Activated CD8-positive, alpha-beta T cell treated with anti-CD3 and anti-CD28 coated beads, Interleukin-2, amount 10 ng/mL, durations not matched to agents 7 days and 5 days (primary cell): Measurements from ENCODE around the gene SCLT1. TPM values are rescaled to one million over a fixed set of nuclear protein-coding genes. Genes with fewer than 3 reads are reported as not detected.

Source experiments
- ATAC-seq: fragments of 150-1000 bp; cut with Tn5 transposase; one replicate; pipeline ENCODE4 v1.10.0; 2021; ENCODE audit warnings: moderate library complexity
- CTCF ChIA-PET: fragments of 350-600 bp; sonication (Branson Sonifier 250); formaldehyde crosslinking; loops from one replicate; lab custom pipeline; 2021; ENCODE audit warnings: antibody characterized with exemption; lab: Charles Lee
- POLR2A ChIA-PET: fragments of 350-600 bp; sonication (Branson Sonifier 250); formaldehyde crosslinking; loops from one replicate; lab custom pipeline; 2021; ENCODE audit warnings: antibody characterized with exemption; lab: Charles Lee
- DNase-seq: peaks from one replicate; pipeline ENCODE4 v3.0.0-alpha.2; 2020
- H3K27ac Mint-ChIP-seq: one replicate; pipeline ENCODE4 v1.8.0; 2021; ENCODE audit warnings: mild to moderate bottlenecking, mixed read lengths
- H3K27me3 Mint-ChIP-seq: one replicate; pipeline ENCODE4 v1.8.0; 2021; ENCODE audit warnings: low read depth, mixed read lengths
- H3K36me3 Mint-ChIP-seq: one replicate; pipeline ENCODE4 v1.8.0; 2021; ENCODE audit warnings: low read depth, mixed read lengths
- H3K4me1 Mint-ChIP-seq: one replicate; pipeline ENCODE4 v1.8.0; 2021; ENCODE audit warnings: low read depth, mixed read lengths
- H3K4me3 Mint-ChIP-seq: one replicate; pipeline ENCODE4 v1.8.0; 2021; ENCODE audit warnings: mild to moderate bottlenecking, mixed read lengths
- H3K9me3 Mint-ChIP-seq: one replicate; pipeline ENCODE4 v1.8.0; 2022; ENCODE audit warnings: mixed read lengths; ENCODE audit not compliant: insufficient read depth
- total RNA-seq, 2 experiments: library from RNA; stranded (reverse); gene quantifications; one replicate each; pipeline ENCODE4 v1.2.3, GENCODE V29; 2021

SCLT1 gene
- total RNA-seq, 2 experiments from 2014 or later = 36.0 to 37.7 TPM

GRCh38 chr4:128983771-128984485 is 109.4 kb downstream of the SCLT1 start:
- DNase-seq = no peak
- no peaks in the 10 kb centered on the region for H3K9me3 Mint-ChIP-seq
- CTCF ChIA-PET = no interaction called here
- no peak for ATAC-seq
- H3K36me3 Mint-ChIP-seq = peaks cover 39% of the 10 kb centered on the region
- no peak overlapping the region for H3K27ac Mint-ChIP-seq
- no peaks in the 10 kb centered on the region for H3K27me3 Mint-ChIP-seq
- POLR2A ChIA-PET = interaction anchor here (0.7 kb wide), 1 partner anchor 250 kb away, joined by 3 read pairs; no protein-coding TSS in a partner anchor
- H3K4me3 Mint-ChIP-seq = no peak overlapping the region
- H3K4me1 Mint-ChIP-seq = no peaks in the 10 kb centered on the region

GRCh38 chr4:128981377-128981776 is 112.0 kb downstream of the SCLT1 start:
- Mint-ChIP-seq H3K4me1 (no peaks in the 10 kb centered on the region), H3K9me3 (no peaks in the 10 kb centered on the region), H3K27ac (no peak overlapping the region), H3K36me3 (peaks cover 22% of the 10 kb centered on the region), H3K4me3 (no peak overlapping the region), H3K27me3 (no peaks in the 10 kb centered on the region)
- CTCF ChIA-PET = no interaction called here
- POLR2A ChIA-PET = no interaction called here
- DNase-seq = no peak
- ATAC-seq = no peak

DNA sequence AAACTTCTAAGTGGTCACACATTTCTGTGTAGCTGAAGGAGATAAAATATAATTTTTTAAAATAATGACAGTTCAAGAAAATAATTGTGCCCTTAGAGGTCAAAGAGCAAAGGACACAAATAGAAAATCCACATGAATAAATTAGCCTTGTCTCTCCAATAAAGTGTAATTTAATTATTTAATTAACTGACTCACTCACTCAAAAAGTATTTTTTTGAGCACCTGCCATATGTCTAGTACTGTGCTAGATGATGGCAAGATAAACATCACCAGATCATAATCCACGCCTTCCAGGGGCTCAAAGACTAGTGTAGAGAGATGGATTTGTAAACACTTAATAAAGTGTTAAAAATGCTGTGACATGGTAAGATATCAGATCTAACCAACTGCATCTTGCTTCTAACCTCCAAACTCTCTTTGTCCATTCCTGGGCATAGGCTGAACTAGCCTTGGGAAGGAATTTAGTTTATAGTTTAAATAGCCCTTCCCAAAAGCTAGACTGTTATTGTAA is 112.5 kb downstream of the SCLT1 start:
- DNase-seq (no peak), ATAC-seq (no peak)
- Mint-ChIP-seq H3K4me1 (no peaks in the 10 kb centered on the region), H3K4me3 (no peak overlapping the region), H3K27me3 (no peaks in the 10 kb centered on the region), H3K27ac (no peak overlapping the region), H3K9me3 (no peaks in the 10 kb centered on the region), H3K36me3 (peaks cover 20% of the 10 kb centered on the region)
- ChIA-PET CTCF (no interaction called here), POLR2A (no interaction called here)

DNA sequence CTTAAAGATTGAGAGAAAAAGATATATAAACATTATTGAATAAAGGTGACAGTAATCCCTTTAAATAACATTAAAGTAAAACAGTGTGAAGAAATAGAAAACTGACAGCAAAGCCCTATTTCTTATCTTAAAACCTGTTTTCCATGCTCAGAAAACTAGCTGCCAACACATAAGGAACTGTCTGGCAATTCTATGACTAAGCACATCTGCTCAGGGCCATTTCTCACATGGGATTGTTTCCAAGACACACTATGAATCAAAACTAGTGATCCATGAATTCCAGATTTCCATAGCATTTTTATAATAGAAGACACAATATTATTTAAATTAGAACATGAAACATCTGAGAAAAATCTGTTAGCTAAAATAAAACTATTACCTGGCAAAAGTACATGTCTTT is 113.4 kb downstream of the SCLT1 start:
- Mint-ChIP-seq H3K9me3 (no peaks in the 10 kb centered on the region), H3K27ac (no peak overlapping the region)
- CTCF ChIA-PET = no interaction called here

GRCh38 chr4:128978985-128979384 is 114.4 kb downstream of the SCLT1 start:
- Mint-ChIP-seq H3K4me3 (no peak overlapping the region), H3K4me1 (no peaks in the 10 kb centered on the region), H3K27me3 (no peaks in the 10 kb centered on the region), H3K27ac (no peak overlapping the region), H3K36me3 (peaks cover 16% of the 10 kb centered on the region), H3K9me3 (no peaks in the 10 kb centered on the region)
- POLR2A ChIA-PET = no interaction called here
- CTCF ChIA-PET = no interaction called here
- ATAC-seq (no peak), DNase-seq (no peak)

More for the DNA sequence above, 113.4 kb downstream of the SCLT1 start:
- Mint-ChIP-seq H3K27me3 (no peaks in the 10 kb centered on the region), H3K36me3 (peaks cover 18% of the 10 kb centered on the region), H3K4me3 (no peak overlapping the region), H3K4me1 (no peaks in the 10 kb centered on the region)
- ATAC-seq = no peak
- POLR2A ChIA-PET = no interaction called here
- no peak for DNase-seq

DNA sequence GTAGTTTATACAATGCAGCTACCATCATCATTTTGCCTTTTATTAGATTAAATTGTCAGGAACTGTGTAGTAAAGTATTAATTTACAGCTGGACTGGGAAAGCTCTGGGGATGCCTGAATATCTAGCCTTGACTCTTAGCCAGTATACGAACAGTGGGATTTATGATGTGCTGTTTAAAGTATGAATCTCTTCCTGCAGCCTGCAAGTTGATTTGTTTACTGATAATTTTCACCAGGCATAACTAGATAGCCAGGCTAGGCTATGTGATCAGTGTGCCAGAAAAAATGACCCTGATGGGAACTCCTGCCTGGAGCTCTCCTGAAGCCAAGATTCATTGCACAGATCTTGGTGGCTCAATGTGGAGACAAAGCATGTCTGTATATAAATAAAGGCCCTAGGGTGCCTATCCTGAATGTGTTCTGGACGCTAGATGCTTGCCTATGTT is 119.2 kb downstream of the SCLT1 start:
- CTCF ChIA-PET = no interaction called here

DNA sequence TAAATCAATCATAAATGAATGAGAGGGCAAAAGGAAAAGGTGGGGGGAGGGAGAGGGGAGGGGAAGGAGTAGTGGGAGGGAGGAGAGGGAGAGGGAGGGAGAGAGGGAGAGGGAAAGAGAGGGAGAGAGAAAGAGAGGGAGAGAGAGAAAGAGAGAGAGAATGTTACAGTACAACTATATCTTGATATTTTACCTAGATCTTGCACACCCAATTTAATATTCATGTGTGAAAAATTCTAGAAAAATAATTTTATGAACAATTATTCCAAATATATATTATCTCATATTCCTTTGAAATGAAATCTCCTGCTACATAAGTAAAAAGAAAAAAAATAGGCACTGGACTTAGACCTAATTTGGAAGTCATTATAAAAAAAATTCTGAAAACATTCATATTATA is 120.0 kb downstream of the SCLT1 start:
- Mint-ChIP-seq H3K4me1 (no peaks in the 10 kb centered on the region), H3K27ac (no peak overlapping the region), H3K36me3 (peaks cover 17% of the 10 kb centered on the region), H3K9me3 (no peaks in the 10 kb centered on the region), H3K27me3 (no peaks in the 10 kb centered on the region), H3K4me3 (no peak overlapping the region)
- CTCF ChIA-PET = no interaction called here
- POLR2A ChIA-PET = no interaction called here
- no peak for ATAC-seq
- DNase-seq = no peak

More for the DNA sequence above, 119.2 kb downstream of the SCLT1 start:
- no peak for ATAC-seq
- Mint-ChIP-seq H3K9me3 (no peaks in the 10 kb centered on the region), H3K27ac (no peak overlapping the region), H3K4me3 (no peak overlapping the region), H3K27me3 (no peaks in the 10 kb centered on the region), H3K4me1 (no peaks in the 10 kb centered on the region), H3K36me3 (peaks cover 11% of the 10 kb centered on the region)
- POLR2A ChIA-PET = no interaction called here
- DNase-seq = no peak

DNA sequence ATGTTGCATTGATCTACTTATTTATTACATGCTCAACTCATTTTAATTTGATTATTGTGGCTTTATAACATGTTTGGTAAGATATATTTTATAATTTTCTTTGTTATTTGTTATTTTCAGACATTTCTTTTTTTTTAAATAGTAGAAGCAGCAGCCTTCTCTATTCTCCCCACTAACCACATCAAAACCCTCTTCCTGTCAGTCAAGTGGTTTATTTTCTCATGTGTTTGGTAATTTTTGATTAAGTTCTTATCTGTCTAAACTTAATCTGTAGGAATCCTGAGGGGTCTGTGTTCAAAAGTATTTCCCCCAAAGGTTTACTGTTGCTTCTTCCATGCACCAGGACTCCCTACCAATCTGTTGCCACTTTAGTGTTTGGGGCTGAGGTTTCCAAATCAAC is 131.9 kb downstream of the SCLT1 start:
- no peak overlapping the region for H3K27ac Mint-ChIP-seq
- H3K36me3 Mint-ChIP-seq = peaks cover 27% of the 10 kb centered on the region

DNA sequence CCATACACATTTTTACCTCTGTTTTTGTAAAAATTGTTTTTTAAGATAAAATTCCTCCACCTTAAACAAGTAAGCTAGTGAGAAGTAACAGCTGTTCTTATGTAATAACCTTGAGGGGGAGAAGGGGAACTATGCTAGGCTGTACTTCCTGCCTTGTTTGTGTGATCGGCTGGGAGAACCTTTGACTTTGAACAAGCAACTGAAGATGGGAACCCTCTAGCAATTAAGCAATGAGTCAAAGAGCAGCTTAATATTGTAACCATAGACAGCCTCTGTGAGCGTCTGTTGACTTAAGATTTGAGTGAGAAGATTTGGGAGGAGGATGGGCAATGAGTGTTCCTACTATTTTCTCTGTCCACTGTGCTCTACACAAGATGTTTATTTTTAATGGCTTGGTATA is 135.1 kb downstream of the SCLT1 start:
- no peak for ATAC-seq
- H3K4me1 Mint-ChIP-seq = peaks cover 7% of the 10 kb centered on the region
- H3K27ac Mint-ChIP-seq = no peak overlapping the region
- POLR2A ChIA-PET = no interaction called here
- no peak for DNase-seq
- no peaks in the 10 kb centered on the region for H3K9me3 Mint-ChIP-seq
- H3K4me3 Mint-ChIP-seq = no peak overlapping the region
- CTCF ChIA-PET = no interaction called here
- H3K27me3 Mint-ChIP-seq = no peaks in the 10 kb centered on the region
- peaks cover 22% of the 10 kb centered on the region for H3K36me3 Mint-ChIP-seq

More for the DNA sequence above, 131.9 kb downstream of the SCLT1 start:
- H3K4me1 Mint-ChIP-seq = peaks cover 7% of the 10 kb centered on the region
- no peak overlapping the region for H3K4me3 Mint-ChIP-seq
- no peaks in the 10 kb centered on the region for H3K27me3 Mint-ChIP-seq
- DNase-seq (no peak), ATAC-seq (no peak)
- ChIA-PET POLR2A (no interaction called here), CTCF (no interaction called here)
- no peaks in the 10 kb centered on the region for H3K9me3 Mint-ChIP-seq

DNA sequence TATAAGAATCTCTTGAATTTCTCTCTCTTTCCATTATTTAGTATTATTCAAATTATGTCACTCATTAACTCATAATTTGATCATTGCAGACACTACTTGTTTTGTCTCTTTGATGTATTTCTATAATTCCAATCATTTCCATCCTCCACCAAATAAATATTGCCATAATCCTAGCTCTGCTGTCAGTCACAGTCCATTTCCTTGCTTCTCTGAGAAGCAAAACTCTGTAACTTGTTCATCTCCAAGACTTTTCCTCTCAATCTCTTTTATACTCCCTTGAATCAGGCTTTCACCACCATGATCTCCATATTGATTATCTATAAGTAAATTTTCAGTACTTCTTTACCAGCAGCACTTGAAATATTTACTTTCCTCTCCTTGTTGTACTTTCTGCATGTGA is 135.9 kb downstream of the SCLT1 start:
- ChIA-PET POLR2A (no interaction called here), CTCF (no interaction called here)
- Mint-ChIP-seq H3K9me3 (no peaks in the 10 kb centered on the region), H3K36me3 (peaks cover 22% of the 10 kb centered on the region), H3K27ac (no peak overlapping the region), H3K27me3 (no peaks in the 10 kb centered on the region), H3K4me3 (no peak overlapping the region), H3K4me1 (peaks cover 6% of the 10 kb centered on the region)
- DNase-seq = no peak
- no peak for ATAC-seq

DNA sequence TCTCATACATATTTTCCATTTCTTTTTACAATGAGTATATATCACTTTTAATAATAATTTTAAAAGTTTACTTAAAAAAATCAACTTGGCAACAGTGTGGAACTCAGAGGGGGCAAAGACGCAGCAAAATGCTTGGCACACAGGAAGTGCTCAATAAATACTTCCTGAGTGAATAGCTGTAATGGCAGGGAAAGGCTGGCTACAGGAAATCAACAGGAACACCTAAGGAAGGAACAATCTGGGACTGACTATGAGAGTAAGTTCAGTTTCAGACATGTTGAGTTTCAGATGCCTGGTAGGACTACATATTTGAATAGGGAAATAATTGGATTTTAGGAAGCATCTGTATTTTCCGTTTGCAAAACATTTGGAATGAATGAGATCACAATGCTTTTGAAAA is 137.6 kb downstream of the SCLT1 start:
- ATAC-seq (no peak), DNase-seq (no peak)
- ChIA-PET POLR2A (no interaction called here), CTCF (no interaction called here)
- Mint-ChIP-seq H3K27me3 (no peaks in the 10 kb centered on the region), H3K9me3 (no peaks in the 10 kb centered on the region), H3K36me3 (peaks cover 27% of the 10 kb centered on the region), H3K4me1 (no peaks in the 10 kb centered on the region), H3K27ac (no peak overlapping the region), H3K4me3 (no peak overlapping the region)

DNA sequence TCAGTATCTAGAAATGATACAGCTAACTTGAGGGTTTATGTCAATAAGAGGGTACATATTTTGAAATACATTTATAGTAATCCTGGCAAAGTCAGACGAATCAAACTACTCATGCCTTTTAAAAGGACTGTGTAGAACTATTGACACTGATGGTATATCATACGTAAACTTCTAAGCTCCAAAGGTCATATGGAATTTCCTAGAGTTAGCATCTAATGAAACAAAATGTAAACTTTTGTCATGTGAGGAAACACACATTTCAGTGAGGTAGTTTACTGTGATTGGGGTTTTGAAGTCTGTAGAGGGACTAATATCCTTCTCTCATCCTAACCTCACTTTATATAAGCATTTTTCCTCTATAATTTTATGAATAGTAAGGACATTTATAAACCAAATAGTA is 138.4 kb downstream of the SCLT1 start:
- ChIA-PET POLR2A (no interaction called here), CTCF (no interaction called here)
- Mint-ChIP-seq H3K9me3 (no peaks in the 10 kb centered on the region), H3K27ac (no peak overlapping the region), H3K36me3 (peaks cover 31% of the 10 kb centered on the region), H3K4me3 (no peak overlapping the region), H3K4me1 (no peaks in the 10 kb centered on the region), H3K27me3 (no peaks in the 10 kb centered on the region)
- DNase-seq (no peak), ATAC-seq (no peak)
